GM12878 (cell line): ENCODE measurements around the gene CFAP52. TPM values are rescaled to one million over a fixed set of nuclear protein-coding genes. Genes with fewer than 3 reads are reported as not detected.
"Not testable (repeated sequence)": the region's sequence is repeated elsewhere in the genome, so short reads cannot be mapped to it uniquely, and the experiment has no call there.

Source experiments
- ATAC-seq: fragments of 200-7000 bp; cut with Tn5 transposase; 3 replicates; pipeline ENCODE4 v1.9.1; 2020; ENCODE audit warnings: mild to moderate bottlenecking, moderate library complexity
- BruUV-seq: library from RNA; stranded (reverse); fragments of 400-500 nt; replicated peaks from 2 replicates; lab custom pipeline; 2021; lab: Mats Ljungman, UMichigan
- CTCF ChIA-PET: fragments of 300-600 bp; sonication (Branson Sonifier 250); formaldehyde crosslinking; extraction: SDS; loops from one replicate; lab custom pipeline; 2021; ENCODE audit warnings: inconsistent platforms; lab: Yijun Ruan, JAX
- POLR2A ChIA-PET: fragments of 350-600 bp; formaldehyde crosslinking; extraction: SDS; loops from one replicate; lab custom pipeline; 2021; ENCODE audit warnings: inconsistent platforms; lab: Charles Lee
- RAD21 ChIA-PET: fragments of 300-600 bp; sonication (Branson Sonifier 250); formaldehyde crosslinking; loops from one replicate; lab custom pipeline; 2023; ENCODE audit warnings: antibody characterized with exemption; ENCODE audit not compliant: unreplicated experiment; lab: Charles Lee
- SMC1A ChIA-PET: fragments of 300-600 bp; sonication (Branson Sonifier 250); formaldehyde crosslinking; loops from one replicate; lab custom pipeline; 2023; ENCODE audit not compliant: unreplicated experiment, uncharacterized antibody; lab: Charles Lee
- DNase-seq: peaks from one replicate; pipeline ENCODE4 v3.0.0-alpha.2; 2011; ENCODE audit warnings: low read depth, low spot score
- FAIRE-seq: peaks from 3 replicates; lab custom pipeline; 2011; peaks lifted over from hg19 to GRCh38; lab: Jason Lieb, UNC
- H2AFZ ChIP-seq: 2 replicates; pipeline ENCODE4 v1.6.0; 2011; ENCODE audit warnings: low read depth, low read length, control low read depth; ENCODE audit not compliant: control insufficient read depth
- H3K27ac ChIP-seq: 2 replicates; pipeline ENCODE4 v1.5.1; 2011; ENCODE audit warnings: control low read depth; ENCODE audit not compliant: control insufficient read depth, insufficient read depth
- H3K27me3 ChIP-seq, 2 experiments: replicated peaks in 1 of 2; 2 replicates each; pipeline versions ENCODE4 v1.6.0 to v1.6.1; 2011; ENCODE audit warnings: low read length in 1 of 2; ENCODE audit not compliant: control insufficient read depth in 2 of 2, insufficient read depth in 2 of 2
- H3K36me3 ChIP-seq, 2 experiments: 2 replicates each; pipeline ENCODE4 v1.5.1; 2011; ENCODE audit warnings: low read length in 1 of 2; ENCODE audit not compliant: control insufficient read depth in 2 of 2, insufficient read depth in 2 of 2
- H3K4me1 ChIP-seq: 2 replicates; pipeline ENCODE4 v1.6.1; 2011; ENCODE audit warnings: mild to moderate bottlenecking, low read length, moderate library complexity, mixed read lengths; ENCODE audit not compliant: control insufficient read depth, insufficient read depth
- H3K4me2 ChIP-seq: 2 replicates; pipeline ENCODE4 v1.6.0; 2011; ENCODE audit warnings: control low read depth; ENCODE audit not compliant: control insufficient read depth, insufficient read depth
- H3K4me3 ChIP-seq: fragments of 200-600 bp; sonication (generic); 2 replicates; pipeline ENCODE4 v1.5.1; 2016
- H3K79me2 ChIP-seq: 2 replicates; pipeline ENCODE4 v1.6.0; 2011; ENCODE audit warnings: low read length; ENCODE audit not compliant: control insufficient read depth, insufficient read depth
- H3K9ac ChIP-seq: 2 replicates; pipeline ENCODE4 v1.8.0; 2011; ENCODE audit warnings: low read length, control low read depth, mixed read lengths; ENCODE audit not compliant: control insufficient read depth, insufficient read depth
- H3K9me3 ChIP-seq: replicated peaks from 3 replicates; pipeline ENCODE4 v1.5.1; 2011; ENCODE audit warnings: mild to moderate bottlenecking, low read length; ENCODE audit not compliant: control insufficient read depth, insufficient read depth
- H4K20me1 ChIP-seq: 2 replicates; pipeline ENCODE4 v1.6.0; 2011; ENCODE audit not compliant: control insufficient read depth, insufficient read depth
- FOS ChIP-seq: IDR thresholded peaks from 3 replicates; pipeline ENCODE4 v1.6.1; 2011; ENCODE audit warnings: borderline replicate concordance; ENCODE audit not compliant: insufficient read length; ENCODE audit errors: extremely low read depth
- FOXM1 ChIP-seq: IDR thresholded peaks from 2 replicates; pipeline ENCODE4 v1.6.1; 2012; ENCODE audit warnings: low read depth, mild to moderate bottlenecking, inconsistent platforms, low read length, moderate library complexity
- GATAD2B ChIP-seq: fragments of 450-650 bp; conservative IDR thresholded peaks from 2 replicates; pipeline ENCODE4 v1.6.1; 2017; ENCODE audit warnings: low read depth, mild to moderate bottlenecking, moderate library complexity
- RAD21 ChIP-seq: IDR thresholded peaks from 2 replicates; pipeline ENCODE4 v1.6.1; 2011; ENCODE audit warnings: mild to moderate bottlenecking, low read depth, low read length, moderate library complexity; ENCODE audit not compliant: insufficient read depth
- RELA ChIP-seq: fragments of 450-650 bp; IDR thresholded peaks from 2 replicates; pipeline ENCODE4 v1.8.0; 2014; ENCODE audit warnings: borderline replicate concordance; ENCODE audit not compliant: partially characterized antibody
- RUNX3 ChIP-seq: IDR thresholded peaks from 2 replicates; pipeline ENCODE4 v1.6.1; 2012; ENCODE audit warnings: low read length, inconsistent platforms
- SMAD5 ChIP-seq: IDR thresholded peaks from 2 replicates; pipeline ENCODE4 v1.6.1; 2016; ENCODE audit warnings: antibody characterized with exemption, low read depth
- SP1 ChIP-seq: IDR thresholded peaks from one replicate; pipeline ENCODE4 v1.6.1; 2011; ENCODE audit warnings: low read depth, low read length
- TBL1XR1 ChIP-seq: IDR thresholded peaks from 2 replicates; pipeline ENCODE4 v1.6.1; 2012; ENCODE audit warnings: low read depth, low read length, improper control_type of control experiment
- USF1 ChIP-seq: IDR thresholded peaks from 2 replicates; pipeline ENCODE4 v1.6.1; 2011; ENCODE audit warnings: borderline replicate concordance, low read depth, mild to moderate bottlenecking, moderate library complexity, mixed read lengths, low read length; ENCODE audit not compliant: insufficient read depth; ENCODE audit errors: extremely low read length
- YBX1 ChIP-seq: fragments of 450-650 bp; IDR thresholded peaks from 2 replicates; pipeline ENCODE4 v1.6.1; 2016; ENCODE audit warnings: antibody characterized with exemption
- ZNF384 ChIP-seq: IDR thresholded peaks from 2 replicates; pipeline ENCODE4 v1.6.1; 2012; ENCODE audit warnings: low read depth, mild to moderate bottlenecking, low read length, improper control_type of control experiment, borderline replicate concordance
- WGBS: methylation state at CpG from one replicate; pipeline ENCODE4 v1.1.6; 2016; ENCODE audit warnings: low lambda C conversion rate; ENCODE audit not compliant: insufficient replicate concordance, insufficient coverage; ENCODE audit errors: missing lambda C conversion rate; 5-methylcytosine and 5-hydroxymethylcytosine counted together
- in situ Hi-C: fragments of 300-500 bp; cut with MboI; formaldehyde crosslinking; loops from 9 replicates; pipeline ENCODE4 v1.14.3; 2018; ENCODE audit warnings: mixed read lengths
- intact Hi-C: fragments of 100-400 bp; cut with micrococcal nuclease; formaldehyde crosslinking; loops from one replicate; pipeline ENCODE4 v1.14.2; 2022; ENCODE audit not compliant: unreplicated experiment
- polyA plus RNA-seq, 11 experiments: library from polyadenylated mRNA; depleted of rRNA in 4 of 11; unstranded in 6 of 11; stranded (reverse) in 5 of 11; fragments of >200 nt; fragmentation: Nextera tagmentation in 4 of 11; fragmentation: Illumina TruSeq in 1 of 11; extraction: Ambion mirVana in 4 of 11; extraction: Trizol in 1 of 11; gene quantifications; 1 replicate in 1 of 11; 2 replicates in 10 of 11; pipeline versions ENCODE4 v1.2.1 to v1.2.3, GENCODE V29; 2011 to 2016; ENCODE audit warnings: inconsistent platforms in 2 of 11, missing spikeins in 2 of 11, low read depth in 1 of 11
- total RNA-seq, 4 experiments: library from RNA; depleted of rRNA in 3 of 4; stranded (reverse); fragments of >200 nt in 3 of 4; fragmentation: Illumina TruSeq in 1 of 4; extraction: Trizol in 1 of 4; gene quantifications; 2 replicates each; pipeline versions ENCODE4 v1.2.1 to v1.2.3, GENCODE V29; 2013 to 2021
- TF ChIP-seq, protein P1 (sequence below): fragments of 450-650 bp; conservative IDR thresholded peaks from 2 replicates; pipeline ENCODE4 v1.6.1; 2017; ENCODE audit warnings: mild to moderate bottlenecking, moderate library complexity

Gene CFAP52
- total and polyA plus RNA-seq, 10 of the 15 experiments (the other 5 are each of a cell fraction or from before 2014, with no cell fraction given) = 0.05 to 0.14 TPM; not detected in 8

DNA sequence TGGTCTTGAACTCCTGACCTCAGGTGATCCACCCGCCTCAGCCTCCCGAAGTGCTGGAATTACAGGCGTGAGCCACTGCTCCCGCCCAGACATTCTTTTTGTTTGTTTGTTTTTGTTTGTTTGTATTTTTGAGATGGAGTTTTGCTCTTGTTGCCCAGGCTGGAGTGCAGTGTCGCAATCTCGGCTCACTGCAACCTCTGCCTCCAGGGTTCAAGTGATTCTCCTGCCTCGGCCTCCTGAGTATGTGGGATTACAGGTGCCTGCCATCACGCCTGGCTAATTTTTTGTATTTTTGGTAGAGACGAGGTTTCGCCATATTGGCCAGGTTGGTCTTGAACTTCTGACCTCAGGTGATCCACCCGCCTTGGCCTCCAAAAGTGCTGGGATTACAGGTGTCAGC, 87.1 kb downstream of the CFAP52 start:
- in situ Hi-C loops, H3K4me3 ChIP-seq, H3K79me2 ChIP-seq, DNase-seq, intact Hi-C loops, RAD21 ChIA-PET, H3K27ac ChIP-seq, H3K4me2 ChIP-seq, H3K36me3 ChIP-seq, POLR2A ChIA-PET, H3K4me1 ChIP-seq, FAIRE-seq, H4K20me1 ChIP-seq, H2AFZ ChIP-seq, ATAC-seq, H3K9me3 ChIP-seq, H3K9ac ChIP-seq, SMC1A ChIA-PET, BruUV-seq, CTCF ChIA-PET, H3K27me3 ChIP-seq: not testable (repeated sequence)
- 54% methylated on average over 11 of the region's 11 CpGs for WGBS

DNA sequence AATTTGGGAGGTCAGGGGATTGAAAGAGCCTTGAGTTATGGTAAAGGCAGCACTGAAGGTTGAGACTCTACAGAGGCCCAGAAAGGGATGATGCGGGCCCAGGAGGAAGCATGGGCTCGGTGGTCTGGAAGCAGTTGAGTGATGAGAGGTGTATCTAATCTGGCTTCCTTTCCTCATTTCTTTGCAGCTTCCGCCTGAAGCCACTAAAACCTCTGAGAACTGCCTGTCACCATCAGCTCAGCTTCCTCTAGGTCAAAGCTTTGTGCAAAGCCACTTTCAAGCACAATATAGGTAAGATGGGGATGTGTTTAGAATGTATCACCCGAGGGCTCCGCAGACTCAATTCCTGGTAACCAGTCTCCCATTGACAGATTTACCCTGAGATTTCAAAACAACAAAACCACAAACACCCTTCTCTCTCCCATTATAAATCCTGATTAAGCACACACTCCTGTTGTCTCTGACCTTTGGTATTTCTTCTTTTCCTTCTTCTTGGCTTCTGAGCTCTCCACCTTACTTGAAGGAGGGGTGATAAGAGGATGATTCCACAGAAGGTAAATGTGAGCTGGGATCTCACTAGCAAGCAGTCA, 90.1 kb downstream of the CFAP52 start:
- no peaks in the 10 kb centered on the region for H3K79me2 ChIP-seq
- DNase-seq (no peak), ATAC-seq (no peak), FAIRE-seq (no peak)
- CTCF ChIA-PET = no interaction called here
- no peaks in the 10 kb centered on the region for H3K36me3 ChIP-seq
- no peak overlapping the region for H2AFZ ChIP-seq
- no TSS peak for BruUV-seq
- H4K20me1 ChIP-seq = no peaks in the 10 kb centered on the region
- no peaks in the 10 kb centered on the region for H3K27me3 ChIP-seq
- H3K4me3 ChIP-seq = no peak overlapping the region
- 14% methylated on average over 5 of the region's 5 CpGs for WGBS
- no peak overlapping the region for H3K27ac ChIP-seq
- in situ Hi-C loops (no loop called here), intact Hi-C loops (no loop called here)
- no peak for TF ChIP-seq TBL1XR1
- TF ChIP-seq SP1 = no peak
- no peak for TF ChIP-seq FOXM1
- TF ChIP-seq GATAD2B = no peak
- TF ChIP-seq USF1 = no peak
- no peak for TF ChIP-seq YBX1
- TF ChIP-seq RUNX3 = no peak
- TF ChIP-seq ZNF384 = no peak
- TF ChIP-seq FOS = no peak
- TF ChIP-seq, protein P1, sequence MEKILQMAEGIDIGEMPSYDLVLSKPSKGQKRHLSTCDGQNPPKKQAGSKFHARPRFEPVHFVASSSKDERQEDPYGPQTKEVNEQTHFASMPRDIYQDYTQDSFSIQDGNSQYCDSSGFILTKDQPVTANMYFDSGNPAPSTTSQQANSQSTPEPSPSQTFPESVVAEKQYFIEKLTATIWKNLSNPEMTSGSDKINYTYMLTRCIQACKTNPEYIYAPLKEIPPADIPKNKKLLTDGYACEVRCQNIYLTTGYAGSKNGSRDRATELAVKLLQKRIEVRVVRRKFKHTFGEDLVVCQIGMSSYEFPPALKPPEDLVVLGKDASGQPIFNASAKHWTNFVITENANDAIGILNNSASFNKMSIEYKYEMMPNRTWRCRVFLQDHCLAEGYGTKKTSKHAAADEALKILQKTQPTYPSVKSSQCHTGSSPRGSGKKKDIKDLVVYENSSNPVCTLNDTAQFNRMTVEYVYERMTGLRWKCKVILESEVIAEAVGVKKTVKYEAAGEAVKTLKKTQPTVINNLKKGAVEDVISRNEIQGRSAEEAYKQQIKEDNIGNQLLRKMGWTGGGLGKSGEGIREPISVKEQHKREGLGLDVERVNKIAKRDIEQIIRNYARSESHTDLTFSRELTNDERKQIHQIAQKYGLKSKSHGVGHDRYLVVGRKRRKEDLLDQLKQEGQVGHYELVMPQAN = no peak
- TF ChIP-seq SMAD5 = no peak
- no peak for TF ChIP-seq RAD21
- no peak for TF ChIP-seq RELA
- POLR2A ChIA-PET = no interaction called here
- RAD21 ChIA-PET = no interaction called here
- no peaks in the 10 kb centered on the region for H3K4me1 ChIP-seq
- H3K9me3 ChIP-seq = no peaks in the 10 kb centered on the region
- SMC1A ChIA-PET = no interaction called here
- H3K9ac ChIP-seq = no peak overlapping the region
- H3K4me2 ChIP-seq = no peak overlapping the region
